ENCODE results near the gene ADGB.

DNA sequence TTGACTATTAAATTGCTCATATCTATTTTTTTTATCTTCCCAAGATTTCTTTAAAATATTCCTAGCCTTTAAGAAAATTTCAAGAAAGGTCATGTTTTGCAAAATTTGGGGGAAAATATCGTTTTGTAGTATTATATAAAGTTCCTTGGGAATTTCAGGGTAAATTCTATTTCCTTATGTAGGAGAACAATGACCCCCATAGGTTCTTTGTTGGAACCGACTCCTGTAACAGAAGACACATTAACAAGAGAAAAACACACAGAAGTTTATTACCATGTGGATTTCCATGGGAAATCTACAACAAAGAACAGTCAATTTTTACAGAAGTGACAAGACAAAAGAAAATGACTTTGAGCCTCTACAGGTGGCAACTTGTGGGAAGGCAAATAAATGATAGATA lies 68.1 kb downstream of the ADGB start:
- TF ChIP-seq, protein P1, sequence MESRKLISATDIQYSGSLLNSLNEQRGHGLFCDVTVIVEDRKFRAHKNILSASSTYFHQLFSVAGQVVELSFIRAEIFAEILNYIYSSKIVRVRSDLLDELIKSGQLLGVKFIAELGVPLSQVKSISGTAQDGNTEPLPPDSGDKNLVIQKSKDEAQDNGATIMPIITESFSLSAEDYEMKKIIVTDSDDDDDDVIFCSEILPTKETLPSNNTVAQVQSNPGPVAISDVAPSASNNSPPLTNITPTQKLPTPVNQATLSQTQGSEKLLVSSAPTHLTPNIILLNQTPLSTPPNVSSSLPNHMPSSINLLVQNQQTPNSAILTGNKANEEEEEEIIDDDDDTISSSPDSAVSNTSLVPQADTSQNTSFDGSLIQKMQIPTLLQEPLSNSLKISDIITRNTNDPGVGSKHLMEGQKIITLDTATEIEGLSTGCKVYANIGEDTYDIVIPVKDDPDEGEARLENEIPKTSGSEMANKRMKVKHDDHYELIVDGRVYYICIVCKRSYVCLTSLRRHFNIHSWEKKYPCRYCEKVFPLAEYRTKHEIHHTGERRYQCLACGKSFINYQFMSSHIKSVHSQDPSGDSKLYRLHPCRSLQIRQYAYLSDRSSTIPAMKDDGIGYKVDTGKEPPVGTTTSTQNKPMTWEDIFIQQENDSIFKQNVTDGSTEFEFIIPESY (IDR thresholded peaks at IDR 0.05; ENCODE audit: extremely low read depth, insufficient replicate concordance, low read length) = no peak
- TF ChIP-seq, protein P2, sequence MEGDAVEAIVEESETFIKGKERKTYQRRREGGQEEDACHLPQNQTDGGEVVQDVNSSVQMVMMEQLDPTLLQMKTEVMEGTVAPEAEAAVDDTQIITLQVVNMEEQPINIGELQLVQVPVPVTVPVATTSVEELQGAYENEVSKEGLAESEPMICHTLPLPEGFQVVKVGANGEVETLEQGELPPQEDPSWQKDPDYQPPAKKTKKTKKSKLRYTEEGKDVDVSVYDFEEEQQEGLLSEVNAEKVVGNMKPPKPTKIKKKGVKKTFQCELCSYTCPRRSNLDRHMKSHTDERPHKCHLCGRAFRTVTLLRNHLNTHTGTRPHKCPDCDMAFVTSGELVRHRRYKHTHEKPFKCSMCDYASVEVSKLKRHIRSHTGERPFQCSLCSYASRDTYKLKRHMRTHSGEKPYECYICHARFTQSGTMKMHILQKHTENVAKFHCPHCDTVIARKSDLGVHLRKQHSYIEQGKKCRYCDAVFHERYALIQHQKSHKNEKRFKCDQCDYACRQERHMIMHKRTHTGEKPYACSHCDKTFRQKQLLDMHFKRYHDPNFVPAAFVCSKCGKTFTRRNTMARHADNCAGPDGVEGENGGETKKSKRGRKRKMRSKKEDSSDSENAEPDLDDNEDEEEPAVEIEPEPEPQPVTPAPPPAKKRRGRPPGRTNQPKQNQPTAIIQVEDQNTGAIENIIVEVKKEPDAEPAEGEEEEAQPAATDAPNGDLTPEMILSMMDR (IDR thresholded peaks at IDR 0.05 in 2 of 3, conservative IDR thresholded peaks at IDR 0.05 in 1 of 3; ENCODE audit: borderline replicate concordance in 1 of 3, insufficient read depth in 1 of 3, low read depth in 2 of 3, low read length in 2 of 3) = no peak
- no peak for TF ChIP-seq EZH2phosphoT487 (IDR thresholded peaks at IDR 0.05; ENCODE audit: borderline replicate concordance)

Data from HCT116 (cell line).